Neural progenitor cell (in vitro differentiated cells): ENCODE measurements around the gene GFOD1. TPM values are rescaled to one million over a fixed set of nuclear protein-coding genes. Genes with fewer than 3 reads are reported as not detected.

Source experiments
- DNase-seq: peaks from one replicate; pipeline ENCODE4 v3.0.0-alpha.2; 2016; ENCODE audit warnings: low spot score
- H2AFZ ChIP-seq: fragments of 200-600 bp; sonication (generic); replicated peaks from 2 replicates; pipeline ENCODE4 v1.6.1; 2016; ENCODE audit warnings: antibody characterized with exemption
- H3F3A ChIP-seq: fragments of 200-600 bp; sonication (generic); 2 replicates; pipeline ENCODE4 v1.6.1; 2016; ENCODE audit warnings: antibody characterized with exemption, low read depth
- H3K27ac ChIP-seq: fragments of 200-600 bp; sonication (generic); 2 replicates; pipeline ENCODE4 v1.5.1; 2016; ENCODE audit warnings: mild to moderate bottlenecking
- H3K27me3 ChIP-seq: fragments of 200-600 bp; sonication (generic); 2 replicates; pipeline ENCODE4 v1.6.1; 2016; ENCODE audit warnings: mild to moderate bottlenecking, moderate library complexity
- H3K36me3 ChIP-seq: fragments of 200-600 bp; sonication (generic); 2 replicates; pipeline ENCODE4 v1.5.1; 2016
- H3K4me1 ChIP-seq: fragments of 200-600 bp; sonication (generic); 2 replicates; pipeline ENCODE4 v1.6.1; 2016; ENCODE audit warnings: mixed run types
- H3K4me2 ChIP-seq: fragments of 200-600 bp; sonication (generic); 2 replicates; pipeline ENCODE4 v1.6.1; 2016
- H3K4me3 ChIP-seq: fragments of 200-600 bp; sonication (generic); 2 replicates; pipeline ENCODE4 v1.5.1; 2016
- H3K79me2 ChIP-seq: fragments of 200-600 bp; sonication (generic); 2 replicates; pipeline ENCODE4 v1.6.1; 2016; ENCODE audit warnings: low read depth
- H3K9ac ChIP-seq: fragments of 200-600 bp; sonication (generic); 2 replicates; pipeline ENCODE4 v1.6.1; 2016
- H3K9me3 ChIP-seq: fragments of 200-600 bp; sonication (generic); 2 replicates; pipeline ENCODE4 v1.5.1; 2016; ENCODE audit warnings: low read depth
- H4K20me1 ChIP-seq: fragments of 200-600 bp; sonication (generic); 2 replicates; pipeline ENCODE4 v1.6.1; 2016; ENCODE audit warnings: low read depth
- H3K27ac Mint-ChIP-seq: 3 replicates; pipeline ENCODE4 v1.8.0; 2021; ENCODE audit warnings: mixed read lengths
- H3K27me3 Mint-ChIP-seq: 2 replicates; pipeline ENCODE4 v1.8.0; 2022; ENCODE audit warnings: low read depth, mild to moderate bottlenecking, inconsistent platforms, moderate library complexity, mixed read lengths; ENCODE audit not compliant: insufficient read depth
- H3K36me3 Mint-ChIP-seq: 3 replicates; pipeline ENCODE4 v1.8.0; 2021; ENCODE audit warnings: mixed read lengths
- H3K4me1 Mint-ChIP-seq: 3 replicates; pipeline ENCODE4 v1.8.0; 2021; ENCODE audit warnings: mixed read lengths
- H3K4me3 Mint-ChIP-seq: 3 replicates; pipeline ENCODE4 v1.8.0; 2021; ENCODE audit warnings: mild to moderate bottlenecking, moderate library complexity, mixed read lengths
- H3K9me3 Mint-ChIP-seq: 3 replicates; pipeline ENCODE4 v1.8.0; 2020; ENCODE audit warnings: mixed read lengths
- CTCF ChIP-seq: fragments of 200-600 bp; sonication (generic); IDR thresholded peaks from 2 replicates; pipeline ENCODE4 v1.5.1; 2017; ENCODE audit warnings: antibody characterized with exemption, mild to moderate bottlenecking
- EZH2 ChIP-seq: fragments of 200-600 bp; sonication (generic); IDR thresholded peaks from 2 replicates; pipeline ENCODE4 v1.6.1; 2017; ENCODE audit warnings: antibody characterized with exemption, mild to moderate bottlenecking, moderate library complexity
- EZH2phosphoT487 ChIP-seq: fragments of 200-600 bp; sonication (generic); IDR thresholded peaks from 2 replicates; pipeline ENCODE4 v1.6.1; 2017; ENCODE audit warnings: antibody characterized with exemption
- total RNA-seq: library from RNA; depleted of rRNA; stranded (reverse); fragments of >200 nt; gene quantifications from 2 replicates; pipeline ENCODE4 v1.2.3, GENCODE V29; 2015; ENCODE audit warnings: low replicate concordance

Gene GFOD1
- total RNA-seq, 1 donor from 2014 or later, result 1.8 TPM

- H3K9ac ChIP-seq, result no peak overlapping the region
- no peak for DNase-seq
- no peak overlapping the region for H3K4me3 ChIP-seq
- peaks cover 25% of the 10 kb centered on the region for H3K4me1 ChIP-seq
- no peaks in the 10 kb centered on the region for H3K9me3 ChIP-seq
- no peak overlapping the region for H3K27ac ChIP-seq
- no peak overlapping the region for H3K4me2 ChIP-seq
- TF ChIP-seq CTCF, result no peak
- no peak for TF ChIP-seq EZH2phosphoT487
- no peak for TF ChIP-seq EZH2
- H3K4me1 Mint-ChIP-seq, result peaks cover 38% of the 10 kb centered on the region
- peaks cover 2% of the 10 kb centered on the region for H3K27me3 Mint-ChIP-seq
- H3K36me3 ChIP-seq, result no peaks in the 10 kb centered on the region
- no peaks in the 10 kb centered on the region for H3K79me2 ChIP-seq
- peaks cover 26% of the 10 kb centered on the region for H3F3A ChIP-seq
- no peaks in the 10 kb centered on the region for H3K36me3 Mint-ChIP-seq
- H3K27me3 ChIP-seq, result no peaks in the 10 kb centered on the region
- H3K4me3 Mint-ChIP-seq, result no peak overlapping the region
- H4K20me1 ChIP-seq, result no peaks in the 10 kb centered on the region
- no peaks in the 10 kb centered on the region for H3K9me3 Mint-ChIP-seq
- H3K27ac Mint-ChIP-seq, result no peak overlapping the region
- H2AFZ ChIP-seq, result no peak overlapping the region
Measured at GRCh38 chr6:13355999-13356785, 131.2 kb downstream of the GFOD1 start.

GRCh38 chr6:13355043-13355945, 132.1 kb downstream of the GFOD1 start:
- H3F3A ChIP-seq, result peaks cover 35% of the 10 kb centered on the region
- no peaks in the 10 kb centered on the region for H3K36me3 ChIP-seq
- Mint-ChIP-seq H3K9me3 (no peaks in the 10 kb centered on the region), H3K36me3 (no peaks in the 10 kb centered on the region), H3K27me3 (peaks cover 2% of the 10 kb centered on the region), H3K27ac (no peak overlapping the region), H3K4me3 (no peak overlapping the region), H3K4me1 (peaks cover 47% of the 10 kb centered on the region)
- H3K79me2 ChIP-seq, result no peaks in the 10 kb centered on the region
- peaks cover 34% of the 10 kb centered on the region for H3K4me1 ChIP-seq
- TF ChIP-seq EZH2phosphoT487 (no peak), EZH2 (no peak), CTCF (no peak)
- no peak overlapping the region for H2AFZ ChIP-seq
- H4K20me1 ChIP-seq, result no peaks in the 10 kb centered on the region
- no peak overlapping the region for H3K4me2 ChIP-seq
- no peak overlapping the region for H3K27ac ChIP-seq
- no peaks in the 10 kb centered on the region for H3K9me3 ChIP-seq
- no peak overlapping the region for H3K9ac ChIP-seq
- no peak overlapping the region for H3K4me3 ChIP-seq
- no peaks in the 10 kb centered on the region for H3K27me3 ChIP-seq
- DNase-seq, result no peak

DNA sequence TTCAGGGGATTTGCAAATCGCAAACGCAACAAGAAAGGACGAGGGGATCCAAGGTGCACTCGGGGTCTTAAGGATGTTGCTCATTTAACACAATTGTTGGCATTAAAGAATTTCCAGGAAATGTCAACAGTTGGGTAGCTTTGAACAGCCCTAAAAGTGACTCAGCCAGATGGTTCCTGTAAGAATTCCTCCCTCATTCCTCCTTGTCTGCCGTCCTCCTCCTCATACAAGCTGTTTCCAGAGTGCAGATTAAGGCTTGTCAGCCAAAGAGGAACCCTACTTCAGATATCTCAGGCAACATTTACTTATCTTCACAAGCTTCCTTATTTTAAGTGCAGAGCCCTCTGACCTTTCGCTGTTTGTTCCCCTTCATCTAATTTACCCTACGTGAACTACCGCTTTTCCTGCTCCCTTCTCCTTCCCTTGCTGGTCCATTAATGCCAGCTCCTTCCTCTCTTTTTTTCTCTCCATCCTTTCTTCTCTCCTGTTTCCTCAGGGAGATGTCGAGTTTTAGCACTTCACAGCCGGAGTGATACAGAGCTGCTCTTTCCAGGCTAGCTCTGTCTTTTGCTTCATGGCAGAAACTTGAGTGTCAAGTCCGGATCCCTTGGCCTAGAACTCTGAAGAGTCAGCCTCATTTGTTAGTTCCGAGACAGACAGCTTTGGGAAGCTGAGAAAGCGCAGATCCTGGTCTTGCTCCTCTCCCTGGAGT, 132.9 kb downstream of the GFOD1 start:
- TF ChIP-seq EZH2phosphoT487, result no peak
- no peak for TF ChIP-seq EZH2
- TF ChIP-seq CTCF, result no peak
- Histone ChIP-seq H2AFZ (no peak overlapping the region), H3K36me3 (no peaks in the 10 kb centered on the region), H3K27me3 (no peaks in the 10 kb centered on the region), H3K4me3 (no peak overlapping the region), H3K4me2 (no peak overlapping the region), H3K9ac (no peak overlapping the region), H3K4me1 (peaks cover 39% of the 10 kb centered on the region), H4K20me1 (no peaks in the 10 kb centered on the region), H3K79me2 (no peaks in the 10 kb centered on the region), H3F3A (peaks cover 43% of the 10 kb centered on the region), H3K9me3 (no peaks in the 10 kb centered on the region), H3K27ac (no peak overlapping the region)
- H3K27ac Mint-ChIP-seq, result no peak overlapping the region
- H3K27me3 Mint-ChIP-seq, result peaks cover 2% of the 10 kb centered on the region
- no peak for DNase-seq
- H3K36me3 Mint-ChIP-seq, result no peaks in the 10 kb centered on the region
- peaks cover 49% of the 10 kb centered on the region for H3K4me1 Mint-ChIP-seq
- H3K9me3 Mint-ChIP-seq, result no peaks in the 10 kb centered on the region
- no peak overlapping the region for H3K4me3 Mint-ChIP-seq
